Measurements from ENCODE around the gene DHDDS. TPM values are rescaled to one million over a fixed set of nuclear protein-coding genes. Genes with fewer than 3 reads are reported as not detected.

DHDDS gene
- total and polyA plus RNA-seq, 2 of the 13 experiments (the other 11 are each of a cell fraction or from before 2014, with no cell fraction given), result 18.9 to 28.3 TPM

DNA sequence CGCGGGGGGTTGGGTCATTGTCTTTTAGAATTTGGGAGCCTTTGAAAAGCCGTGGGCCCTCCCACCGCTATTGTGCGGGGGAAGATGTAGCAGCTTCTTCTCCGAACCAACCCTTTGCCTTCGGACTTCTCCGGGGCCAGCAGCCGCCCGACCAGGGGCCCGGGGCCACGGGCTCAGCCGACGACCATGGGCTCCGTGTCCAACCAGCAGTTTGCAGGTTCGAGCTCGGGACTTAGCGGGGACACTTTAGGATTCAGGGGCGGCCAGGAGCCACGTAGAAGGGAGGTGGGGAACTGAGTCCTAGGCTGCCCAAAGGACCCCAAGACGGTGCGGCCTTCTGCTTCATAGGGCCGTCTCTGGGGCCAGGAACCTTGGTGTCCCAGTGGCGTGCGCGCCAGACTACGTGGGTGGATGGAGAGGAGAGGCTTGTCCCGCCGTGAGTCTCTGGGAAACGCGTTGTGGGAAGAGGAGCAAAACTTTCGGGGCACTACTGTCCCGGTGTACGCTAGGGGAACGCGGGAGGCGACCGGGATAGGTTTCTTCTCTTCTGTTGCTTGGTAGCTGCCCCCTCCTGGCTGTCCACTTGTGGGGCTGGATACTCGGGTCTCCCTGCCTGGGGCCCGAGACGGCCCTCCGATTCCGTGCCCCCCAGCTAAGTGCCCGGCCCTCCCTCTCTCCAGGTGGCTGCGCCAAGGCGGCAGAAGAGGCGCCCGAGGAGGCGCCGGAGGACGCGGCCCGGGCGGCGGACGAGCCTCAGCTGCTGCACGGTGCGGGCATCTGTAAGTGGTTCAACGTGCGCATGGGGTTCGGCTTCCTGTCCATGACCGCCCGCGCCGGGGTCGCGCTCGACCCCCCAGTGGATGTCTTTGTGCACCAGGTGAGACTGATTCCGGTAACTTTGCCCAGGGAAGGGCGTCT lies 21.2 kb upstream of the DHDDS start, which contains the start of gene LIN28A:
Gene LIN28A, plus strand, starts transcription at position 112 of the 918 bp plus-strand sequence. Its CDS starts 75 bp downstream, at position 187.
- no TSS peak for BruUV-seq (replicated peaks)
- ATAC-seq, result peak; percentile 45
- no peaks in the 10 kb centered on the region for H3K9me3 ChIP-seq (ENCODE audit: low read length)

More for the DNA sequence above, 21.2 kb upstream of the DHDDS start, which contains the start of gene LIN28A:
- POLR2A ChIA-PET, result interaction anchor here (0.8 kb wide), 1 partner anchor 21 kb away, joined by 3 read pairs; the partner anchor contains the start of gene DHDDS
- peaks cover 7 to 32% of the 10 kb centered on the region in 2 experiments; a peak in 4 of 5 replicates for H3K27me3 ChIP-seq (ENCODE audit: control insufficient read depth in 1 of 2, insufficient read depth in 2 of 2, low read length in 2 of 2)
- no peak for DNase-seq (ENCODE audit: low spot score)
- no peaks in the 10 kb centered on the region for H4K20me1 ChIP-seq (ENCODE audit: insufficient read depth, low read length)
- 45% methylated on average over 32 of the region's 70 CpGs for WGBS (ENCODE audit: low lambda C conversion rate)
- no peak within 1 kb of the TSS for H3K9ac ChIP-seq (ENCODE audit: insufficient read depth, low read depth, low read length)
- no peak within 1 kb of the TSS for H3K27ac ChIP-seq (ENCODE audit: extremely low read length, insufficient read depth, low read length)
- H2AFZ ChIP-seq (ENCODE audit: low read length), result no peak within 1 kb of the TSS
- H3K36me3 ChIP-seq (replicated peaks in 1 of 2; ENCODE audit: control insufficient read depth in 1 of 2, insufficient read depth in 2 of 2, low read length in 2 of 2), result no peaks in the 10 kb centered on the region
- in situ Hi-C loops (cut with HindIII; ENCODE audit: extremely low pct_ligation_motif_present, low pct_unique_long_range_greater_than_20kb), result no loop called here
- no peak for FAIRE-seq
- peak within 1 kb of the TSS; percentile 57; the same call in 1 of the 2 replicates for H3K4me2 ChIP-seq (ENCODE audit: low read depth, low read length)
- peaks cover 17% of the 10 kb centered on the region for H3K4me1 ChIP-seq (ENCODE audit: insufficient read depth, low read length)
- intact Hi-C loops (cut with micrococcal nuclease; ENCODE audit: unreplicated experiment), result no loop called here
- TF ChIP-seq, protein P1, sequence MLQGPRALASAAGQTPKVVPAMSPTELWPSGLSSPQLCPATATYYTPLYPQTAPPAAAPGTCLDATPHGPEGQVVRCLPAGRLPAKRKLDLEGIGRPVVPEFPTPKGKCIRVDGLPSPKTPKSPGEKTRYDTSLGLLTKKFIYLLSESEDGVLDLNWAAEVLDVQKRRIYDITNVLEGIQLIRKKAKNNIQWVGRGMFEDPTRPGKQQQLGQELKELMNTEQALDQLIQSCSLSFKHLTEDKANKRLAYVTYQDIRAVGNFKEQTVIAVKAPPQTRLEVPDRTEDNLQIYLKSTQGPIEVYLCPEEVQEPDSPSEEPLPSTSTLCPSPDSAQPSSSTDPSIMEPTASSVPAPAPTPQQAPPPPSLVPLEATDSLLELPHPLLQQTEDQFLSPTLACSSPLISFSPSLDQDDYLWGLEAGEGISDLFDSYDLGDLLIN (CRISPR knock-in tag; IDR thresholded peaks at IDR 0.05; ENCODE audit: borderline replicate concordance), result no peak
- peak; percentile 87; the same call in 1 of the 2 replicates for TF ChIP-seq EZH2 (conservative IDR thresholded peaks at IDR 0.05; ENCODE audit: low read depth, low read length)
- TF ChIP-seq, protein P2, sequence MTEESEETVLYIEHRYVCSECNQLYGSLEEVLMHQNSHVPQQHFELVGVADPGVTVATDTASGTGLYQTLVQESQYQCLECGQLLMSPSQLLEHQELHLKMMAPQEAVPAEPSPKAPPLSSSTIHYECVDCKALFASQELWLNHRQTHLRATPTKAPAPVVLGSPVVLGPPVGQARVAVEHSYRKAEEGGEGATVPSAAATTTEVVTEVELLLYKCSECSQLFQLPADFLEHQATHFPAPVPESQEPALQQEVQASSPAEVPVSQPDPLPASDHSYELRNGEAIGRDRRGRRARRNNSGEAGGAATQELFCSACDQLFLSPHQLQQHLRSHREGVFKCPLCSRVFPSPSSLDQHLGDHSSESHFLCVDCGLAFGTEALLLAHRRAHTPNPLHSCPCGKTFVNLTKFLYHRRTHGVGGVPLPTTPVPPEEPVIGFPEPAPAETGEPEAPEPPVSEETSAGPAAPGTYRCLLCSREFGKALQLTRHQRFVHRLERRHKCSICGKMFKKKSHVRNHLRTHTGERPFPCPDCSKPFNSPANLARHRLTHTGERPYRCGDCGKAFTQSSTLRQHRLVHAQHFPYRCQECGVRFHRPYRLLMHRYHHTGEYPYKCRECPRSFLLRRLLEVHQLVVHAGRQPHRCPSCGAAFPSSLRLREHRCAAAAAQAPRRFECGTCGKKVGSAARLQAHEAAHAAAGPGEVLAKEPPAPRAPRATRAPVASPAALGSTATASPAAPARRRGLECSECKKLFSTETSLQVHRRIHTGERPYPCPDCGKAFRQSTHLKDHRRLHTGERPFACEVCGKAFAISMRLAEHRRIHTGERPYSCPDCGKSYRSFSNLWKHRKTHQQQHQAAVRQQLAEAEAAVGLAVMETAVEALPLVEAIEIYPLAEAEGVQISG (CRISPR knock-in tag; IDR thresholded peaks at IDR 0.05), result no peak
- no peak within 1 kb of the TSS; a peak in 1 of 6 replicates for H3K4me3 ChIP-seq (replicated peaks in 1 of 3; ENCODE audit: insufficient read depth in 1 of 3, low read depth in 2 of 3, low read length in 3 of 3)
- H3K79me2 ChIP-seq (ENCODE audit: insufficient read depth, low read length), result no peaks in the 10 kb centered on the region
- CTCF ChIA-PET (ENCODE audit: low intra/inter-chr PET ratio, low total read pairs), result no interaction called here
